ENCODE results near the gene MAST4. TPM values are rescaled to one million over a fixed set of nuclear protein-coding genes. Genes with fewer than 3 reads are reported as not detected.
A peak's percentile ranks its signal among the peaks of the same experiment; 100 is the strongest.

The MAST4 gene
- total and polyA plus RNA-seq, 2 donors (not counting 1 experiment from before 2014, with no cell fraction given) = 7.0 to 15.2 TPM

- TF ChIP-seq EZH2 (IDR thresholded peaks at IDR 0.05; ENCODE audit: low read length, missing control alignments) (no peak), CTCF (conservative IDR thresholded peaks at IDR 0.05 in 1 of 2, IDR thresholded peaks at IDR 0.05 in 1 of 2; ENCODE audit: low read depth in 1 of 2, low read length in 2 of 2) (no peak)
- Histone ChIP-seq H3K4me2 (ENCODE audit: extremely low read depth, insufficient read depth, low read length) (no peak overlapping the region), H3K9ac (ENCODE audit: insufficient read depth, low read length) (no peak overlapping the region), H4K20me1 (ENCODE audit: control insufficient read depth, extremely low read depth, insufficient read depth, low read length) (no peaks in the 10 kb centered on the region), H3K79me2 (ENCODE audit: control insufficient read depth, insufficient read depth, low read length) (no peaks in the 10 kb centered on the region), H3K4me1 (ENCODE audit: control insufficient read depth, extremely low read depth, insufficient read depth, low read length) (no peaks in the 10 kb centered on the region), H3K27ac (ENCODE audit: insufficient read depth, low read length) (no peak overlapping the region), H3K27me3 (ENCODE audit: control insufficient read depth, insufficient read depth, low read length) (peaks cover 4% of the 10 kb centered on the region), H2AFZ (ENCODE audit: low read length) (no peak overlapping the region), H3K4me3 (replicated peaks in 1 of 4; ENCODE audit: control extremely low read depth in 1 of 4, insufficient read depth in 1 of 4, low read depth in 3 of 4, low read length in 4 of 4) (peak overlapping the region in 1 of 4 experiments; percentile 81), H3K36me3 (ENCODE audit: control insufficient read depth, insufficient read depth, low read length) (no peaks in the 10 kb centered on the region), H3K9me3 (ENCODE audit: control insufficient read depth, insufficient read depth, low read depth, low read length) (no peaks in the 10 kb centered on the region)
- DNase-seq (ENCODE audit: low read depth in 2 of 2) = peak in 1 of 2 donors; percentile 81
These were observed 233.6 kb downstream of the MAST4 start for GRCh38 chr5:66829826-66830225.

DNA sequence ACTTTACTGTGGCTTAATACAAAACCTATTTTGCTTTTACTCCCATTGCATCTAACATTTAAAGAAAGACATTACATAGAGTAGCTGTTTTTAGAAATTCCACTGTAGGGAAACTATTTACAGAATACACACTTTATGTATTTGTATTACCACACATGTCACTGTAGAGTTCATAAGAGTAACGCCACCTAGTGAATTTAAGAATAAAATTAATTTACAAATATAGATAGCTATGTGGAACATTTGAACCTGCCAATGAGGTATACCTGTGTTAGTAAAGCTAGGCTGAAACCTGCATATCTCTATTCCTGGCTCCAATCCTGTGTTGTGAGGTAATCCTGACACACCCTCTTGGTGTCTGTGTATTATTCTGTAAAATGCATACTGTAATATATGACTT, 234.4 kb downstream of the MAST4 start:
- no peak overlapping the region for H3K4me2 ChIP-seq (ENCODE audit: extremely low read depth, insufficient read depth, low read length)

GRCh38 chr5:66839636-66840185, 243.5 kb downstream of the MAST4 start:
- Histone ChIP-seq H2AFZ (ENCODE audit: low read length) (no peak overlapping the region), H3K9me3 (ENCODE audit: control insufficient read depth, insufficient read depth, low read depth, low read length) (no peaks in the 10 kb centered on the region), H3K4me2 (ENCODE audit: extremely low read depth, insufficient read depth, low read length) (no peak overlapping the region), H3K4me1 (ENCODE audit: control insufficient read depth, extremely low read depth, insufficient read depth, low read length) (no peaks in the 10 kb centered on the region), H4K20me1 (ENCODE audit: control insufficient read depth, extremely low read depth, insufficient read depth, low read length) (no peaks in the 10 kb centered on the region), H3K9ac (ENCODE audit: insufficient read depth, low read length) (no peak overlapping the region), H3K4me3 (replicated peaks in 1 of 4; ENCODE audit: control extremely low read depth in 1 of 4, insufficient read depth in 1 of 4, low read depth in 3 of 4, low read length in 4 of 4) (no peak overlapping the region), H3K36me3 (ENCODE audit: control insufficient read depth, insufficient read depth, low read length) (no peaks in the 10 kb centered on the region), H3K27me3 (ENCODE audit: control insufficient read depth, insufficient read depth, low read length) (no peaks in the 10 kb centered on the region), H3K27ac (ENCODE audit: insufficient read depth, low read length) (no peak overlapping the region), H3K79me2 (ENCODE audit: control insufficient read depth, insufficient read depth, low read length) (no peaks in the 10 kb centered on the region)
- TF ChIP-seq CTCF (conservative IDR thresholded peaks at IDR 0.05 in 1 of 2, IDR thresholded peaks at IDR 0.05 in 1 of 2; ENCODE audit: low read depth in 1 of 2, low read length in 2 of 2) (no peak), EZH2 (IDR thresholded peaks at IDR 0.05; ENCODE audit: low read length, missing control alignments) (no peak)
- no peak for DNase-seq (ENCODE audit: low read depth in 2 of 2)

More for the DNA sequence above, 234.4 kb downstream of the MAST4 start:
- Histone ChIP-seq H3K4me3 (replicated peaks in 1 of 4; ENCODE audit: control extremely low read depth in 1 of 4, insufficient read depth in 1 of 4, low read depth in 3 of 4, low read length in 4 of 4) (no peak overlapping the region), H3K27ac (ENCODE audit: insufficient read depth, low read length) (no peak overlapping the region), H3K36me3 (ENCODE audit: control insufficient read depth, insufficient read depth, low read length) (no peaks in the 10 kb centered on the region), H3K9ac (ENCODE audit: insufficient read depth, low read length) (no peak overlapping the region), H2AFZ (ENCODE audit: low read length) (no peak overlapping the region), H4K20me1 (ENCODE audit: control insufficient read depth, extremely low read depth, insufficient read depth, low read length) (no peaks in the 10 kb centered on the region), H3K9me3 (ENCODE audit: control insufficient read depth, insufficient read depth, low read depth, low read length) (no peaks in the 10 kb centered on the region), H3K27me3 (ENCODE audit: control insufficient read depth, insufficient read depth, low read length) (peaks cover 4% of the 10 kb centered on the region), H3K4me1 (ENCODE audit: control insufficient read depth, extremely low read depth, insufficient read depth, low read length) (no peaks in the 10 kb centered on the region), H3K79me2 (ENCODE audit: control insufficient read depth, insufficient read depth, low read length) (no peaks in the 10 kb centered on the region)
- peak in 1 of 2 donors; percentile 5 for DNase-seq (ENCODE audit: low read depth in 2 of 2)
- TF ChIP-seq CTCF (conservative IDR thresholded peaks at IDR 0.05 in 1 of 2, IDR thresholded peaks at IDR 0.05 in 1 of 2; ENCODE audit: low read depth in 1 of 2, low read length in 2 of 2) (no peak), EZH2 (IDR thresholded peaks at IDR 0.05; ENCODE audit: low read length, missing control alignments) (no peak)

Measured in fibroblast of lung (primary cell).